HG03064 (cell line): Measurements from ENCODE around the gene TAF15.

Experiments used
- ATAC-seq: cut with Tn5 transposase; IDR thresholded peaks from one replicate; pipeline ENCODE4 v1.9.1; 2021; ENCODE audit warnings: low read depth; ENCODE audit not compliant: unreplicated experiment

Gene TAF15

GRCh38 chr17:35868737-35869136 lies 59.5 kb downstream of the TAF15 start, which contains the start of gene HEATR9:
HEATR9 (minus strand) TSS chr17:35868891; CDS start chr17:35868742, 149 bp downstream.
- no peak for ATAC-seq

GRCh38 chr17:35870906-35871819 lies 61.9 kb downstream of the TAF15 start:
- no peak for ATAC-seq

- no peak for ATAC-seq
These were observed 63.1 kb downstream of the TAF15 start for GRCh38 chr17:35872196-35872980.

- no peak for ATAC-seq
These were observed 66.0 kb downstream of the TAF15 start for GRCh38 chr17:35875072-35875799.

- no peak for ATAC-seq
These were observed 66.5 kb downstream of the TAF15 start for GRCh38 chr17:35875800-35876139.

- ATAC-seq, result no peak
These were observed 67.2 kb downstream of the TAF15 start for GRCh38 chr17:35876534-35876933.

- ATAC-seq, result no peak
These were observed 68.2 kb downstream of the TAF15 start for GRCh38 chr17:35877345-35878029.

- no peak for ATAC-seq
These were observed 69.1 kb downstream of the TAF15 start for GRCh38 chr17:35878361-35878760.

- ATAC-seq, result peak; percentile 86
These were observed 70.7 kb downstream of the TAF15 start, which contains the start of gene CCL5 for GRCh38 chr17:35879773-35880654. CCL5 (minus strand) TSS chr17:35880360.

GRCh38 chr17:35889241-35889640 lies 80.0 kb downstream of the TAF15 start:
- no peak for ATAC-seq

- ATAC-seq, result no peak
These were observed 80.8 kb downstream of the TAF15 start for GRCh38 chr17:35889818-35890773.

- ATAC-seq, result no peak
These were observed 81.5 kb downstream of the TAF15 start for GRCh38 chr17:35890774-35891155.

GRCh38 chr17:35891269-35891668 lies 82.0 kb downstream of the TAF15 start:
- no peak for ATAC-seq

- no peak for ATAC-seq
These were observed 83.1 kb downstream of the TAF15 start for GRCh38 chr17:35892091-35893035.

GRCh38 chr17:35893751-35894150 lies 84.5 kb downstream of the TAF15 start:
- ATAC-seq, result no peak

- ATAC-seq, result no peak
These were observed 84.9 kb downstream of the TAF15 start for GRCh38 chr17:35894206-35894605.
